H1 (cell line): ENCODE data around the gene TIMELESS.

Source experiments
- CREB1 ChIP-seq: IDR thresholded peaks from 2 replicates; pipeline ENCODE4 v1.6.1; 2012; ENCODE audit warnings: inconsistent platforms
- GABPA ChIP-seq: IDR thresholded peaks from 2 replicates; pipeline ENCODE4 v1.6.1; 2011; ENCODE audit warnings: mild to moderate bottlenecking, low read length, moderate library complexity, borderline replicate concordance; ENCODE audit not compliant: insufficient read depth
- GTF2F1 ChIP-seq: IDR thresholded peaks from 2 replicates; pipeline ENCODE4 v1.6.1; 2012; ENCODE audit warnings: low read depth, low read length, improper control_type of control experiment, borderline replicate concordance
- HDAC6 ChIP-seq: IDR thresholded peaks from one replicate; pipeline ENCODE4 v1.7.1; 2012; ENCODE audit warnings: low read depth, mild to moderate bottlenecking, inconsistent platforms, low read length, moderate library complexity
- NRF1 ChIP-seq: IDR thresholded peaks from 2 replicates; pipeline ENCODE4 v1.6.1; 2011; ENCODE audit warnings: mild to moderate bottlenecking, low read depth, low read length, improper control_type of control experiment
- SIX5 ChIP-seq: IDR thresholded peaks from 2 replicates; pipeline ENCODE4 v1.6.1; 2011; ENCODE audit warnings: mild to moderate bottlenecking, low read depth, low read length
- SP1 ChIP-seq: IDR thresholded peaks from 2 replicates; pipeline ENCODE4 v1.6.1; 2011; ENCODE audit warnings: low read depth, low read length
- YY1 ChIP-seq: IDR thresholded peaks from 2 replicates; pipeline ENCODE4 v1.6.1; 2011; ENCODE audit warnings: low read depth, mild to moderate bottlenecking, low read length
- TF ChIP-seq, protein P1 (sequence below): IDR thresholded peaks from 2 replicates; pipeline ENCODE4 v1.6.1; 2012; ENCODE audit warnings: low read length, inconsistent platforms
- TF ChIP-seq, protein P2 (sequence below), 3 experiments: IDR thresholded peaks; 1 replicate in 2 of 3; 2 replicates in 1 of 3; pipeline versions ENCODE4 v1.5.1 to v1.6.1; 2011; ENCODE audit warnings: low read length in 3 of 3, mild to moderate bottlenecking in 3 of 3, inconsistent platforms in 2 of 3, low read depth in 1 of 3, moderate library complexity in 1 of 3; ENCODE audit not compliant: insufficient read depth in 1 of 3; ENCODE audit errors: control extremely low read depth in 1 of 3

DNA sequence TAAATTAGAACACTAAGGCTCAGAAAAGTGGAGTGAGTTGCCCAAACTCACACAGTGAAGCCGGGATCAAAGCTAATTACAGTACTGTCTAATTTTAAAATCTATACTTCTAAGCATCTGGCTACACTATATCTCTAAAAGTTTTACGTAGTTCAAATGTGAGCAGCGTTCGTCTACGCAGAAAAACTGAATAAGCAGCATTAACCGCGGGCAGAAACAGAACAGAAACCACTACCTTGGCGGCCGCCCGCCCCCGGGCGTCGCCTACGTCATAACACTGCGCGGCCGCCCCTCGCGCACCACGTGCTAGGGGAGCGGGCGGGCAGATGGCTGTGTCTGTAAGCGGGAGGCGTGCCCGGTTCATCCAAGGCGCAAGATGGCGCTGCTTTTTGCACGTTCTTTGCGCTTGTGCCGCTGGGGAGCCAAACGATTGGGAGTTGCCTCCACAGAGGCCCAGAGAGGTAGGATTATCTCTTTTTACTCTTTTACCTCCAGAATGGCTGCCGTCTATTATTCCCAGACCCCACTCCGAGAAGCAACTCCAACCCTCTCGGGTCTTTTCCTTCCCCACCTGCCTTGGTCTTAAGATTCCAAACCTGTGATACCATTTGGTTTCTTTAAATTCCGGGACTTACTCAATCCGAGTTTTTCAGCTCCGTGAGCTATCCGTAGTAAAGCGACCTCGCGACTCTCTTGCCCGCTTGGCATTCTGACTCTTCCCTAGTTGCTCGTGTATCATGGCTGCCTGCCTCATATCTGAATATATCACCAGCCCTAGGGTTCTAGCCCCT, 19.2 kb upstream of the TIMELESS start, which contains the start of gene SPRYD4:
- peak; percentile 68; the same call in 1 of the 2 replicates for TF ChIP-seq GTF2F1
- TF ChIP-seq GABPA: no peak
- TF ChIP-seq YY1: peak; percentile 95
- TF ChIP-seq NRF1: no peak; the same call in 1 of the 2 replicates
- no peak for TF ChIP-seq SIX5
- TF ChIP-seq SP1: peak; percentile 36; the same call in 1 of the 2 replicates
- peak; percentile 98 for TF ChIP-seq CREB1
- TF ChIP-seq, protein P1, sequence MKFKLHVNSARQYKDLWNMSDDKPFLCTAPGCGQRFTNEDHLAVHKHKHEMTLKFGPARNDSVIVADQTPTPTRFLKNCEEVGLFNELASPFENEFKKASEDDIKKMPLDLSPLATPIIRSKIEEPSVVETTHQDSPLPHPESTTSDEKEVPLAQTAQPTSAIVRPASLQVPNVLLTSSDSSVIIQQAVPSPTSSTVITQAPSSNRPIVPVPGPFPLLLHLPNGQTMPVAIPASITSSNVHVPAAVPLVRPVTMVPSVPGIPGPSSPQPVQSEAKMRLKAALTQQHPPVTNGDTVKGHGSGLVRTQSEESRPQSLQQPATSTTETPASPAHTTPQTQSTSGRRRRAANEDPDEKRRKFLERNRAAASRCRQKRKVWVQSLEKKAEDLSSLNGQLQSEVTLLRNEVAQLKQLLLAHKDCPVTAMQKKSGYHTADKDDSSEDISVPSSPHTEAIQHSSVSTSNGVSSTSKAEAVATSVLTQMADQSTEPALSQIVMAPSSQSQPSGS: peak; percentile 45; the same call in 1 of the 2 replicates
- no peak for TF ChIP-seq HDAC6
- TF ChIP-seq, protein P2, sequence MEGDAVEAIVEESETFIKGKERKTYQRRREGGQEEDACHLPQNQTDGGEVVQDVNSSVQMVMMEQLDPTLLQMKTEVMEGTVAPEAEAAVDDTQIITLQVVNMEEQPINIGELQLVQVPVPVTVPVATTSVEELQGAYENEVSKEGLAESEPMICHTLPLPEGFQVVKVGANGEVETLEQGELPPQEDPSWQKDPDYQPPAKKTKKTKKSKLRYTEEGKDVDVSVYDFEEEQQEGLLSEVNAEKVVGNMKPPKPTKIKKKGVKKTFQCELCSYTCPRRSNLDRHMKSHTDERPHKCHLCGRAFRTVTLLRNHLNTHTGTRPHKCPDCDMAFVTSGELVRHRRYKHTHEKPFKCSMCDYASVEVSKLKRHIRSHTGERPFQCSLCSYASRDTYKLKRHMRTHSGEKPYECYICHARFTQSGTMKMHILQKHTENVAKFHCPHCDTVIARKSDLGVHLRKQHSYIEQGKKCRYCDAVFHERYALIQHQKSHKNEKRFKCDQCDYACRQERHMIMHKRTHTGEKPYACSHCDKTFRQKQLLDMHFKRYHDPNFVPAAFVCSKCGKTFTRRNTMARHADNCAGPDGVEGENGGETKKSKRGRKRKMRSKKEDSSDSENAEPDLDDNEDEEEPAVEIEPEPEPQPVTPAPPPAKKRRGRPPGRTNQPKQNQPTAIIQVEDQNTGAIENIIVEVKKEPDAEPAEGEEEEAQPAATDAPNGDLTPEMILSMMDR (IDR thresholded peaks at IDR 0.05; ENCODE audit: control extremely low read depth in 1 of 3, insufficient read depth in 1 of 3, low read depth in 1 of 3, low read length in 3 of 3): peak; percentile 19 to 34 (median 21); a peak in 3 of 4 replicates
